ENCODE measurements around the gene SPATA3.

The SPATA3 gene

DNA sequence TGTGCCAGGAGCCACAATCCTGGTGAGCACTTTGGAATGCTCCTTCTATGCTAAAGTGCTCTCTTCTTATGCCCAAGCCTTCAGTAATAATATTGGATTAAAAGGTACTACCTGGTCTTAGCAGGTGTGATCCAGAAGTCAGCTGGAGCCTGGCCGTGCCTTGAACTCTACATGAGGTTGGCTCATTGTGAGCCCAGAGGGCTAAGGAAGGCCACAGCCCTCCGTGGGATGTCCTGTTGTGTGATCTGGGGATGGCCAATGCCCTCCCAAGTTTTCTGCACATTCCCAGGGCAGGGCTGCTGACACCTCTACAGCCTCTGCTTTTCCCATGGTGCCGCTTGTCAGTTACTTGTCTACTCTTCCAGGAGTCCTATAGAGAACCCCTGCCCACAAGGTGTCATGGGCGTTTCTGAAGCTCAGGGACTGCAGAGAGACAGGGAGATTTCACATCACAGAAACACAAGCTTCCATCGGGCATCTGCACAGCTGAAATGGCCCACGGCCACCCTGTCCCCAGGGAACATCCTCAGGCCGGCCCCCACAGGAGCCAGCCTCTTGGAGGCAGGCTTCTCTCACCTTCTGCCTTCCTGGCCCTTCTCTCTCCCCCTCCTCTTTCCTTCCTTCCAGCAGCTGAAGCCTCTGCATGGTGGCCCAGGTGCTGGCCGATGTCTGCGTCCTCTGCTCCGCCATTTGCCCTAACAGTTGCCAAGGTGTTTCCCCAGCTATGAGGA, 43.5 kb upstream of the SPATA3 start (continued):
- TF ChIP-seq REST (tag by site-specific recombination; IDR thresholded peaks at IDR 0.05) (no peak), ZNF37A (tag by site-specific recombination; IDR thresholded peaks at IDR 0.05) (no peak), ZNF777 (tag by site-specific recombination; IDR thresholded peaks at IDR 0.05; ENCODE audit: borderline replicate concordance) (no peak), ZNF138 (tag by site-specific recombination; IDR thresholded peaks at IDR 0.05; ENCODE audit: borderline replicate concordance) (no peak), ZNF133 (tag by site-specific recombination; IDR thresholded peaks at IDR 0.05) (no peak), EGR2 (tag by site-specific recombination; IDR thresholded peaks at IDR 0.05; ENCODE audit: low read depth) (no peak), ZNF747 (tag by site-specific recombination; IDR thresholded peaks at IDR 0.05) (no peak), ZNF670 (tag by site-specific recombination; IDR thresholded peaks at IDR 0.05; ENCODE audit: low read depth) (no peak)
- TF ChIP-seq, protein P1, sequence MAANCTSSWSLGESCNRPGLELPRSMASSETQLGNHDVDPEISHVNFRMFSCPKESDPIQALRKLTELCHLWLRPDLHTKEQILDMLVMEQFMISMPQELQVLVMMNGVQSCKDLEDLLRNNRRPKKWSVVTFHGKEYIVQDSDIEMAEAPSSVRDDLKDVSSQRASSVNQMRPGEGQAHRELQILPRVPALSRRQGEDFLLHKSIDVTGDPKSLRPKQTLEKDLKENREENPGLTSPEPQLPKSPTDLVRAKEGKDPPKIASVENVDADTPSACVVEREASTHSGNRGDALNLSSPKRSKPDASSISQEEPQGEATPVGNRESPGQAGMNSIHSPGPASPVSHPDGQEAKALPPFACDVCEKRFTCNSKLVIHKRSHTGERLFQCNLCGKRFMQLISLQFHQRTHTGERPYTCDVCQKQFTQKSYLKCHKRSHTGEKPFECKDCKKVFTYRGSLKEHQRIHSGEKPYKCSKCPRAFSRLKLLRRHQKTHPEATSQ (tag by site-specific recombination; IDR thresholded peaks at IDR 0.05): no peak

DNA sequence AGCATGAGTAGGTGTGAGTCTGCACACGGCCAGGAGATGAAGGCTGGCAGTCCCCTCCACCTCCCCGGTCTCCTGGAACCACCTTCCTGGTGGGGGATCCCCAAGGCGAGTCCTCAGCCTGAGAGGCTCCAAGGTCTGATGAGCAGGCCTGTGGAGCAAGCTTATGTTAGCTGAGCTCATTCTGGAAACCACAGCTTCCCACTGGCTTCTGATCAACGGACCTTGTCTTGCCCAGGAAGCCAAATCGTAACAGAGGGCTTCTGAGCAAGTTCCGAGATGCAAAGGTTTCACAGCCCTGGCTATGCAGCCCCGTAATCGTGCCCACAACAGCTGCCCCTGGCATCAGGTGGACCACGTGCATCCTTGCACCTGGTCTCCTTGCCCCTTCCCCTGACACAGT, 42.1 kb upstream of the SPATA3 start:
- no peaks in the 10 kb centered on the region for H3K4me1 ChIP-seq (ENCODE audit: control insufficient read depth, insufficient read depth, low read length)
- H3K9me3 ChIP-seq (ENCODE audit: control insufficient read depth, insufficient read depth, low read depth, low read length): no peaks in the 10 kb centered on the region
- no peak overlapping the region for H3K4me3 ChIP-seq (ENCODE audit: low read depth, low read length)
- POLR2A ChIA-PET: no interaction called here
- H3K36me3 ChIP-seq (ENCODE audit: control insufficient read depth in 2 of 2, insufficient read depth in 1 of 2, low read length in 2 of 2): no peaks in the 10 kb centered on the region
- TF ChIP-seq ZNF571 (tag by site-specific recombination; IDR thresholded peaks at IDR 0.05) (no peak), ZSCAN16 (tag by site-specific recombination; IDR thresholded peaks at IDR 0.05) (no peak), ZNF610 (tag by site-specific recombination; IDR thresholded peaks at IDR 0.05; ENCODE audit: borderline replicate concordance) (no peak), ZNF366 (tag by site-specific recombination; conservative IDR thresholded peaks at IDR 0.05) (no peak), ZFP69B (tag by site-specific recombination; IDR thresholded peaks at IDR 0.05) (no peak), MYNN (tag by site-specific recombination; IDR thresholded peaks at IDR 0.05; ENCODE audit: borderline replicate concordance) (no peak), ZNF449 (tag by site-specific recombination; IDR thresholded peaks at IDR 0.05) (no peak), ZXDB (tag by site-specific recombination; IDR thresholded peaks at IDR 0.05) (no peak)
- TF ChIP-seq, protein P2, sequence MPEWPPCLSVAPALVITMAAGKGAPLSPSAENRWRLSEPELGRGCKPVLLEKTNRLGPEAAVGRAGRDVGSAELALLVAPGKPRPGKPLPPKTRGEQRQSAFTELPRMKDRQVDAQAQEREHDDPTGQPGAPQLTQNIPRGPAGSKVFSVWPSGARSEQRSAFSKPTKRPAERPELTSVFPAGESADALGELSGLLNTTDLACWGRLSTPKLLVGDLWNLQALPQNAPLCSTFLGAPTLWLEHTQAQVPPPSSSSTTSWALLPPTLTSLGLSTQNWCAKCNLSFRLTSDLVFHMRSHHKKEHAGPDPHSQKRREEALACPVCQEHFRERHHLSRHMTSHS (tag by site-specific recombination; IDR thresholded peaks at IDR 0.05): no peak
- no peak overlapping the region for H3K27ac ChIP-seq (ENCODE audit: extremely low read depth, low read depth, low read length)
- CTCF ChIA-PET: no interaction called here

Measured in HEK293 (cell line).